Ascending aorta (tissue), 2 donors: Measurements from ENCODE around the gene SLC19A1. TPM values are rescaled to one million over a fixed set of nuclear protein-coding genes. Genes with fewer than 3 reads are reported as not detected.

Source experiments
- DNase-seq, 2 donors: peaks; one replicate each; pipeline ENCODE4 v3.0.0-alpha.2; 2019; ENCODE audit warnings: low spot score in 2 of 2
- H3K27ac ChIP-seq, 2 donors: fragments of 200-600 bp; sonication (generic); one replicate each; pipeline ENCODE4 v1.5.1; 2016 to 2017; ENCODE audit warnings: mild to moderate bottlenecking in 1 of 2
- H3K27me3 ChIP-seq: fragments of 200-600 bp; sonication (generic); one replicate; pipeline ENCODE4 v1.5.1; 2017
- H3K36me3 ChIP-seq, 2 donors: fragments of 200-600 bp; sonication (generic); one replicate each; pipeline ENCODE4 v1.5.1; 2016
- H3K4me1 ChIP-seq, 2 donors: fragments of 200-600 bp; sonication (generic); one replicate each; pipeline ENCODE4 v1.5.1; 2016 to 2017; ENCODE audit warnings: mild to moderate bottlenecking in 1 of 2
- H3K4me3 ChIP-seq, 2 donors: fragments of 200-600 bp; sonication (generic); one replicate each; pipeline ENCODE4 v1.5.1; 2016 to 2017; ENCODE audit warnings: mild to moderate bottlenecking in 1 of 2
- H3K9me3 ChIP-seq, 2 donors: fragments of 200-600 bp; sonication (generic); one replicate each; pipeline ENCODE4 v1.5.1; 2016
- CTCF ChIP-seq, 3 experiments: fragments of 200-600 bp in 2 of 3; fragments of 450-650 bp in 1 of 3; sonication (generic) in 2 of 3; IDR thresholded peaks; one replicate each; pipeline ENCODE4 v1.5.1; 2016 to 2019; ENCODE audit warnings: antibody characterized with exemption in 3 of 3, mild to moderate bottlenecking in 1 of 3, moderate library complexity in 1 of 3
- intact Hi-C: fragments of 100-400 bp; cut with DNase I; formaldehyde crosslinking; loops from one replicate; pipeline ENCODE4 v1.15.1; 2023
- total RNA-seq: library from RNA; depleted of rRNA; stranded (reverse); fragments of >200 nt; gene quantifications from one replicate; pipeline ENCODE4 v1.1.0, GENCODE V29; 2016

SLC19A1 gene
- total RNA-seq, 1 donor from 2014 or later: 8.4 TPM

GRCh38 chr21:45461369-45461750, 80.9 kb downstream of the SLC19A1 start:
- DNase-seq: no peak
- no peak overlapping the region for H3K4me3 ChIP-seq
- intact Hi-C loops: no loop called here

GRCh38 chr21:45460611-45461368, 81.5 kb downstream of the SLC19A1 start:
- H3K27ac ChIP-seq: peak overlapping the region; percentile 34
- H3K27me3 ChIP-seq: no peaks in the 10 kb centered on the region
- intact Hi-C loops: no loop called here
- H3K4me3 ChIP-seq: no peak overlapping the region
- TF ChIP-seq CTCF (IDR thresholded peaks at IDR 0.05): no peak
- peaks cover 0 to 3% of the 10 kb centered on the region in 2 donors for H3K36me3 ChIP-seq
- peaks cover 0 to 12% of the 10 kb centered on the region in 2 donors for H3K9me3 ChIP-seq
- peaks cover 5 to 33% of the 10 kb centered on the region in 2 donors for H3K4me1 ChIP-seq
- no peak for DNase-seq

More at GRCh38 chr21:45461369-45461750, 80.9 kb downstream of the SLC19A1 start:
- Histone ChIP-seq H3K27me3 (no peaks in the 10 kb centered on the region), H3K36me3 (peaks cover 0 to 3% of the 10 kb centered on the region in 2 donors), H3K9me3 (peaks cover 0 to 12% of the 10 kb centered on the region in 2 donors), H3K4me1 (peaks cover 2 to 27% of the 10 kb centered on the region in 2 donors), H3K27ac (no peak overlapping the region)
- no peak for TF ChIP-seq CTCF (IDR thresholded peaks at IDR 0.05)

GRCh38 chr21:45460011-45460565, 82.2 kb downstream of the SLC19A1 start:
- peak overlapping the region; percentile 34 for H3K27ac ChIP-seq
- no peak overlapping the region for H3K4me3 ChIP-seq
- TF ChIP-seq CTCF (IDR thresholded peaks at IDR 0.05): no peak
- peaks cover 0 to 12% of the 10 kb centered on the region in 2 donors for H3K9me3 ChIP-seq
- DNase-seq: no peak
- H3K27me3 ChIP-seq: no peaks in the 10 kb centered on the region
- peaks cover 5 to 40% of the 10 kb centered on the region in 2 donors for H3K4me1 ChIP-seq
- intact Hi-C loops: no loop called here
- peaks cover 0 to 3% of the 10 kb centered on the region in 2 donors for H3K36me3 ChIP-seq

- intact Hi-C loops: no loop called here
- Histone ChIP-seq H3K9me3 (peaks cover 0 to 12% of the 10 kb centered on the region in 2 donors), H3K27ac (peak overlapping the region; percentile 34 to 42), H3K36me3 (peaks cover 0 to 3% of the 10 kb centered on the region in 2 donors), H3K4me1 (peaks cover 5 to 47% of the 10 kb centered on the region in 2 donors), H3K27me3 (no peaks in the 10 kb centered on the region), H3K4me3 (no peak overlapping the region)
- no peak for TF ChIP-seq CTCF (IDR thresholded peaks at IDR 0.05)
- DNase-seq: no peak
Measured at GRCh38 chr21:45459171-45460010, 82.8 kb downstream of the SLC19A1 start.

GRCh38 chr21:45458281-45459170, 83.7 kb downstream of the SLC19A1 start:
- Histone ChIP-seq H3K4me3 (peak overlapping the region in 1 of 2 donors; percentile 29), H3K9me3 (peaks cover 0 to 12% of the 10 kb centered on the region in 2 donors), H3K4me1 (peaks cover 5 to 51% of the 10 kb centered on the region in 2 donors), H3K36me3 (peaks cover 0 to 3% of the 10 kb centered on the region in 2 donors), H3K27ac (peak overlapping the region in 1 of 2 donors; percentile 42), H3K27me3 (no peaks in the 10 kb centered on the region)
- intact Hi-C loops: no loop called here
- no peak for TF ChIP-seq CTCF (IDR thresholded peaks at IDR 0.05)
- no peak for DNase-seq
